Middle frontal gyrus (tissue), 1 donor: ENCODE results near the gene BABAM2.

Experiments
- DNase-seq: peaks from one replicate; pipeline ENCODE4 v3.0.0-alpha.2; 2015; ENCODE audit warnings: low spot score; ENCODE audit errors: extremely low spot score

Gene BABAM2

GRCh38 chr2:28063492-28063962 lies 173.0 kb downstream of the BABAM2 start:
- DNase-seq = no peak

DNA sequence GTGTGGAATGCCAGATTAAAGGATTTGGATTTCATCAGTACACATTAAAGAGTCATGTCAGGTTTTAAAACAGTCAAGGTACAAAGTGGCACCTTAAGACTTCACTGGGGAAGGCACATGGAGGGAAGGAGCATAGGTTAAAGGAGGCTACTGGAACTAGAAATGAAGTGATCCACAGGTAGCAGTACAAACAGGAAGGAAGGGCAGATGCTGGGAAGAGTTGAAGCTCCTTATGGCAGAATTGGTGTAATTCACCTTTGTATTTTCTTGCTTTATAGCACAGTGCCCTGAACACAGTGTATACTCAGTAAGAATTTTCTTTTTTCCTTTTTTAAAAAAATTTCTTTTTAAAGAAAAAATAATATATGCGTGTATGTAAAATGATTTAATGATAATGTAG lies 177.1 kb downstream of the BABAM2 start:
- no peak for DNase-seq

DNA sequence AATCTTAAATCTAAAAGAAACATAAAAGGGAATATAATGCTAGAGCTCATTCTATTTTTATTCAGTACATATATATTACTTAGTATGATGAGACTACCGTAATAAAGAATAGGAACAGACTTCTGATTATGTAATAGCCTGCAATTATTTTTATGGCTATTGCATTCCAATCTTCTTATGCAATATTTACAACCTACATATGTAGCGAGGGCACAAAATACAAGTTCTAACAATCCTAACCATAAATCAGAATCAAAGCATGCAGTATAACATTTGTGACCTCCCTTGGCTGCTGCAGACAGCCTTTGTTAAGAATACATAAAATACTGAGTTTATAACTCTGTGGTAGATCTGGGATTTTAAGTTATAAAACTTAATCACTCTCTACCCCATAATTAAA lies 177.6 kb downstream of the BABAM2 start:
- DNase-seq = no peak

DNA sequence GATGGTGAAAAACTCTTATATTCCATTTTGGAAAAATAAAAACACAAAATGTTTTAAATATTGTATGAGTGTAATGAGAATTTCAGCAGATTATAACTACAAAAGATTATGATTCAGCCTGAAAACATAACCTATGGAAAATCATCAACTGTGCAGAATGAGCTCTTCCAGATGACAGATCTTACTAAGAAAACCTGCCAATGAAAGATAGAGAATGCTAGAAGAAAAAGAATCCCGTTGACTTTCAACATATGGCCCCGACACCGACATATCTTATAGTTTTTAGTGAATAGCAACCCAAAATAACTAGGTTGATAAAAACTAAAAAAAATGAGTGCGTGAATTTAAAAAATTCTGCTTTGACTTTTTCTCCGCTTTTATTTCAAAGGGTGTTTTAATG lies 178.0 kb downstream of the BABAM2 start:
- no peak for DNase-seq

- no peak for DNase-seq
These were observed 180.7 kb downstream of the BABAM2 start for GRCh38 chr2:28071221-28071620.

GRCh38 chr2:28074137-28074536 lies 183.6 kb downstream of the BABAM2 start:
- DNase-seq = no peak

DNA sequence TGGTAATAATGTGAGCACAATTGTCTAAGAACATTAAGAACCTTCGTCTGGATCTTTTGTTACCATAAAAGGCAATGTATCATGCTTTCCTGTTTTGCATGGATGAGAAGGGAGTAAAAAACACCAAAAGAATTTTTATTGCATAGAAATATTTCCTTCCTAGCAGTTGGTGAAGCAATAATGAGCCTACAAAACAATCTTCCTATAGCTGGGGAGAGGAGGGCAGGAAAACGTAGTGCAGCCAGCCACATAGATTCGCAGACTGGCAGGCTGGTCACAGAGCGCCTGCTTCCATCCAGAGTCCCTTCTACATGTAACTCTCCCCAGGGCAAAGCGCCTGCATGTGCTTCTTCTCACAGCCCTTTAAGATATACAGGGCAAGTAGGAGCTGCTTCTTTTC lies 190.4 kb downstream of the BABAM2 start:
- DNase-seq = no peak

DNA sequence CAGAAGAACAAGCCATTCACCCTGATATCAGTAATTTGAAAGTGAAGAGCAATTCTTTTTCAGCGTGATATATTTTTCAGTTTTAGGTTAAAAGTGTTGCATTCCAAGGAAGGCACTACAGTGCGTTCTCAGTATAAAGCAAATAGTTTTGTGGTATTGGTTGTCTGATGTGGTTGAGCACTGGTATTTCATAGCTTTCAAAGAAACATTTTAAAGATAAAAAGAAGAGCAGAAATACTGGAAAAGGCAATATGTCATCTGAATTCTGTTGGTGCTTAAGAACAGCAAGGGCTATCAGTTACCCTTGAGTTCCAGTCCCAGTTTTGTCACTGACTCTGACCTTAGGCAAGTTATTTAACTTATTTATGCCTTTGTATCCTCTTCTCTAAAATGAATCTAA lies 191.6 kb downstream of the BABAM2 start:
- DNase-seq = no peak

DNA sequence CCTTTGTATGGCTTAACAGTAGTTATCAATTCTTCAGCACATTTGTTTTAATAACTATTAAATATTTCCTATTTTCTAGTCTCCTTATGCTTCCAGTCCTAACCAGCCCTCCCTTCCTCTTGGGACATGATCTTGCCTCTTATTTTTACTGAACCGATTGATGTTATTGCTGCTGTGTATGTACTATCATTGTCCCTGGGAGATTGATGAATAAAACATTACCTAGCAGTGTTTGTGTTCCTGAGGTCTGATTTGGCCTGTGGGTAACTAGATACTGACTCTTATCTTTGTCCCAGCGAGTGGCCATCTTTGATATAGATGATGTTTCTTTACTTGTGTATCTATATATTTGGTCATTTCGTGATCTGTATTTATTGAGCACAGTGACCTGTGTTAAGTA lies 192.9 kb downstream of the BABAM2 start:
- no peak for DNase-seq

- no peak for DNase-seq
These were observed 194.0 kb downstream of the BABAM2 start for GRCh38 chr2:28084564-28084963.

DNA sequence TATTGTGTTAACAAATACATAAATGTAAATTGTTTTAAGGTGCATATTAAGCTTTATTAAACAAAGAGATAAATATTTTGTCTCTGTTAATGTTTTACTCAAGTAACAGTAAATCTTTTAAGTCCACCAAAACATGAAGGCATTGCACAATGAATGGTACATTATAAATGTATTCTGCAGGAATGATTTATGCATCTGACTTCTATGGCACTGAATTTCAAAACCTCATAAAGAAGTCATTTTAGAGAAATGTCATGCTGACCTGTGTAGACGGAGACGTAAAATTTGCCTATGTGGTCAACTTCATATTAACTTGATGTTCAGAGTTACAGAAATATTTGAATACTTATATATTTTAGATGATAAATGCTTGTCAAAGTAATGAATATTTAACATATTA lies 194.7 kb downstream of the BABAM2 start:
- DNase-seq = no peak

DNA sequence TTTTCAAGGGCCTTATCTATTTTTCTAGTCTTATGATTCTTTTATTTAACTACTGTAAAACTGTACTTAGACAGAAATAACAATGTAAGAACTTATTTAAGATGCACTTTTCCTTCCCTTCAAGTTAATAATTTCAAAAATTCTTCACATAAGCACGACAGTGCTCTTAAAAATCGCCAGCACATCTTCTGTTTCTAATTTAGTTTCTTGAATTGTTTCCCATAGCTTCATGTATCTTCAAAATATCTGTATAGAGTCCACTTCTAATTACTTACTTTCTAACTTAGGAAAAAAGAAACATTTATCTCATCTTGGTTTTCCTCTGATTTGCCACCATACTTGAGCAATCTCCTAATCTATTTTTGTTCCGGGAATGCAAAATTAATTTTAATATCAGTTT lies 196.1 kb downstream of the BABAM2 start:
- DNase-seq = no peak

DNA sequence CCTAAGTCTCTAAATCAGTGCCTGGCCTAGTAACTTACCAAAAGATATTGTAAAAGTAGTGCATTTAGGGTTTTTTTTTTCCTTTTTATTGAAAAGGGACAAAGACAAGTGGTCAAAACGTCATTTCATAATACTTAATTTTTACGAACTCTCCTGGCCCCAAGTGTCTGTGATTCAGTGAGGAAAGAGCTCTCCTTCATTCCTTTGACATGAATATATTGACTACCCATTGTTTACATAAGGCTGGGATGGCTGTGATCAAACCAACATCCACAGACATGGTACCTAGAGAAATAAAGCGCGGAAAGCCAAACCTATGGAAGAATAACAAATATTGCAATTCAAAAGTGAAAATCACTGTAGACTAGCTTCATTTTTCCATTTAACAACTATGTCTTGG lies 198.4 kb downstream of the BABAM2 start:
- no peak for DNase-seq

GRCh38 chr2:28089486-28089885 lies 199.0 kb downstream of the BABAM2 start:
- DNase-seq = no peak

GRCh38 chr2:28093308-28093707 lies 202.8 kb downstream of the BABAM2 start:
- no peak for DNase-seq

DNA sequence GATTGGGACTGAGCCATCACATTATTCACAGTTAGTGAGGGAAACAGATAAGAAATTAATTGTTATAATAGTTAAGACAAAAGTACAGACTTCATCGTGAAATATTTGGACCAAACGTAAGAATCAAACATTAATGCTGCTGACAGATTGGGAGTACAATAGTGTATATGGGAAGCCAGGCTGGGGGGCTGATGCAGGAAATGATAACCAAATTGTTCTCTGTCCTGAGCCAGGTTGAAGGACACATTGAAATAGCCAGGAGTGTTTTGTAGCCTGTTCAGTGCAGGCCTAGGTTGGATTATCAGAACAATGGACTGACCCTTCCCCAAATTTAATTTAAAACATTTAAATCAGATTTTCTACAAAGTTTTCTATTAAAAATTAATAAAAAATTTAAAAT lies 203.2 kb downstream of the BABAM2 start:
- no peak for DNase-seq

GRCh38 chr2:28094739-28095138 lies 204.2 kb downstream of the BABAM2 start:
- no peak for DNase-seq

DNA sequence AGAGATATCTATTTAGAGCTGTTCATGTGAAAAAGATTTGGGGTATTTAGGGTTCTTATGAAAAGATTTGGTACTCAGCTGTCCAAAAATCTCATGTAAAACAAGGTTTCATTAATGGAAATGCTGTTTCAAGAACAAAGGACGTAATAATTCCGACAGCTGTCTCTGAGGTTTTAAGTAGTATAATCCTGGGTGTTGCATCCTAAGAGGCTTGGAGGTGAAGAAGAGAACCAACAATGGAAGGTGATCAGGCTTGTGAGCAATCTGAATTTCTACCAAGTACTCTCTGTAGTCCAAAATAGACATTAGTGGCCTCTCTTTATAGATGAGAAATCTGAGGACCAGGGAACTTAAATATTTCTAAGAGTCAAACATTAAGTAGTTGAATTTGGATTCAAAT lies 205.1 kb downstream of the BABAM2 start:
- DNase-seq = no peak

DNA sequence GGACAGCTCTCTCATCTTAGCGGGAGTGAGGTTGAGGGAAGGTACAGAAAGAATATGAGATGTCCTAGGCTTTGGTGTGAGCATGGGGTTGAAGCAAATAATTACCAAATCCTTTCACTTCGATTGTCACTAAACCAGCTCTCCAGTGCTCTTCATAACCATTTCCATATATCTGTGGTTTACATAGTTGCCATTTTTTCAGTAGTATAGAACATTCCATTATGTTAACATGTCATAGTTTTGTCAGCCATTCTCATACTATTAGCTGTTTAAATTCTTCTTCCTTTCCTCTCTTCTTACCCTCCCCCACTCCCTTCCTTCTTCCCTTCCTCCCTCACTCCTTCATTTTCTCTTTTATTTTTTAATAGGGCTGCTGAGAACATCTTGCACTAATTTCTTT lies 205.9 kb downstream of the BABAM2 start:
- DNase-seq = no peak

GRCh38 chr2:28098501-28099225 lies 208.1 kb downstream of the BABAM2 start:
- no peak for DNase-seq

- DNase-seq = no peak
These were observed 210.6 kb downstream of the BABAM2 start for GRCh38 chr2:28101123-28101522.

GRCh38 chr2:28101892-28102291 lies 211.4 kb downstream of the BABAM2 start:
- no peak for DNase-seq

- no peak for DNase-seq
These were observed 211.9 kb downstream of the BABAM2 start for GRCh38 chr2:28102455-28102874.

DNA sequence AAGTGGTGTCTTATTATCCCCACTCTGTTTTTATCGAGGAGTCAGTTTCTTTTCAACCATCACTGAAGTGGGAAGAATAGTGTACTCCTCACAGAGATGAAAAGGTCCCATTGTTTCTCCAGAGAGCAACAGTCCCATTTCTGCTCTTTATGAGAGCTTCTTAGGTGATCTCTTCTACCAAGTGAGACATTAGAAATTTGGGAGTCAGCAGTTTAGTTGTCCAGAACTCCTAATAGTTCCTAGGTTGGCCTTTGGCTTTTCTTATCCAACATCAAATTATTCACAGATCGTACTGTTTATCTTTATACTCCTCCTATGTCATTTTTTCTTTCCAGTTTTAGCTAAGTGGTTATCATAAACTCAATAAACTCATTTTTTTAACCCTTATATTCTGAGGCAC lies 213.1 kb downstream of the BABAM2 start:
- DNase-seq = no peak
